ENCODE results near the gene SP3. TPM values are rescaled to one million over a fixed set of nuclear protein-coding genes. Genes with fewer than 3 reads are reported as not detected.

Gene SP3
- 77.4 TPM for total RNA-seq
- long read RNA-seq, full-length matches to known transcripts = 107 of 159 reads
- long read RNA-seq, partial matches to known transcripts = 31 of 159 reads
- long read RNA-seq, other reads (novel, unspliced or antisense) = 21 of 159 reads

DNA sequence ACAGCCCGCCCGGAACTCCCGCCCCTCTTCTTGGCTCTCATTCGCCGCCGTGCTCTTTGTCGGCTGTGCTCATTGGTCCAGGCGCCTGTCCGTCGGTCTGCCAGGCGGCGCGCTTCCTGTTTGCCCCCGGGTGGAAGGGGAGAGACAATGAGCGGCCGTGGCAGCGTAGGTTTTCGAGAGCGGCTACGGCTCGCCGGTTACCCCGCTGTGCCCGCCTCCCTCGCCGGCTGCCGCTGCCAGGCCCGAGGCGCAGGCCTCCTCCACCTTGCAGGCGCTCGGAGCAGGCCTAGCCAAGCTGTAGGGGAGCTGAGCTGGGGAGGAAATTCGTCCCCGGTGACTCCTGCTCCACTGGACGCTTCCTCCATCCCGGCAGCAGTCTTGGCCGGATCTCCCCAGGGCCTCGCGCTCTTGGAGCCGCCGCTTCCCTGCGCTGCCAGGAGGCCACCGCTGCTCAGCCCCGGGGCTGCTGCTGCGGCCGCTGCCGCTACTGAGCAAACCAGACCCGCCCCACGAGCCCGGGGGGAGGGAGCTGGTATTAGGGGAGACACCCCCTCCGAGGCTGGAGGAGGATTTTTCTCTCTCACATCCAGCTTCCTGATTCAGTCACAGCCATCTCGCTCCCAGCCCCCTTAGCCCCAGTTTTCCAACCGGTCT, at the start of gene SP3:
Gene SP3, minus strand, starts transcription at position 2 of the 654 bp plus-strand sequence. CDS start 202 bp downstream, outside the sequence.
- intact Hi-C loops (cut with DNase I) = no loop called here
- Histone ChIP-seq H3K36me3 (no peaks in the 10 kb centered on the region), H3K27ac (peak within 1 kb of the TSS; percentile 100), H3K4me3 (peak within 1 kb of the TSS; percentile 96), H3K4me1 (peaks cover 21% of the 10 kb centered on the region), H3K27me3 (no peaks in the 10 kb centered on the region), H3K9me3 (no peaks in the 10 kb centered on the region)
- TF ChIP-seq, protein P1, sequence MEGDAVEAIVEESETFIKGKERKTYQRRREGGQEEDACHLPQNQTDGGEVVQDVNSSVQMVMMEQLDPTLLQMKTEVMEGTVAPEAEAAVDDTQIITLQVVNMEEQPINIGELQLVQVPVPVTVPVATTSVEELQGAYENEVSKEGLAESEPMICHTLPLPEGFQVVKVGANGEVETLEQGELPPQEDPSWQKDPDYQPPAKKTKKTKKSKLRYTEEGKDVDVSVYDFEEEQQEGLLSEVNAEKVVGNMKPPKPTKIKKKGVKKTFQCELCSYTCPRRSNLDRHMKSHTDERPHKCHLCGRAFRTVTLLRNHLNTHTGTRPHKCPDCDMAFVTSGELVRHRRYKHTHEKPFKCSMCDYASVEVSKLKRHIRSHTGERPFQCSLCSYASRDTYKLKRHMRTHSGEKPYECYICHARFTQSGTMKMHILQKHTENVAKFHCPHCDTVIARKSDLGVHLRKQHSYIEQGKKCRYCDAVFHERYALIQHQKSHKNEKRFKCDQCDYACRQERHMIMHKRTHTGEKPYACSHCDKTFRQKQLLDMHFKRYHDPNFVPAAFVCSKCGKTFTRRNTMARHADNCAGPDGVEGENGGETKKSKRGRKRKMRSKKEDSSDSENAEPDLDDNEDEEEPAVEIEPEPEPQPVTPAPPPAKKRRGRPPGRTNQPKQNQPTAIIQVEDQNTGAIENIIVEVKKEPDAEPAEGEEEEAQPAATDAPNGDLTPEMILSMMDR (IDR thresholded peaks at IDR 0.05) = no peak
- DNase-seq (peak; percentile 99), ATAC-seq (peak; percentile 88)

DNA sequence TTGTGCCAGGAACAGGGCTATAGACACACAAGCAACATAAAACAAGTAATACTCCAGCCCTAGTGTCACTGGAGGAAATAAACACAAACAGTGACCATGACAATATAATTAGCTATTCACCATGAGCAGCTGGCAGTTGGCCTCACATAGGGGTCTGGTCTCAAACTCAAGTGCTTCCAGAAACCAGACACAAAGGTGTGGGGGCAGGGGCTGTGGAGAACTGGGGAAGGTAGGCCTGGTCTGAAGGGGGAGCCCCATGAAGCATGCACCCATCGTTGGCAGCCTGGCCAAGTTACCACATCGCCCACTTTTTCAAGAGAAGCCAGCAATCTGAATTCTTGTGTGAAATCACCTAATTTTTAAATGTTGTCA, 49.5 kb upstream of the SP3 start:
- Histone ChIP-seq H3K9me3 (no peaks in the 10 kb centered on the region), H3K4me1 (peaks cover 20% of the 10 kb centered on the region), H3K36me3 (no peaks in the 10 kb centered on the region), H3K27ac (no peak overlapping the region), H3K27me3 (no peaks in the 10 kb centered on the region), H3K4me3 (no peak overlapping the region)
- ATAC-seq (no peak), DNase-seq (no peak)
- intact Hi-C loops (cut with DNase I) = no loop called here
- TF ChIP-seq, protein P1 (IDR thresholded peaks at IDR 0.05) = no peak

DNA sequence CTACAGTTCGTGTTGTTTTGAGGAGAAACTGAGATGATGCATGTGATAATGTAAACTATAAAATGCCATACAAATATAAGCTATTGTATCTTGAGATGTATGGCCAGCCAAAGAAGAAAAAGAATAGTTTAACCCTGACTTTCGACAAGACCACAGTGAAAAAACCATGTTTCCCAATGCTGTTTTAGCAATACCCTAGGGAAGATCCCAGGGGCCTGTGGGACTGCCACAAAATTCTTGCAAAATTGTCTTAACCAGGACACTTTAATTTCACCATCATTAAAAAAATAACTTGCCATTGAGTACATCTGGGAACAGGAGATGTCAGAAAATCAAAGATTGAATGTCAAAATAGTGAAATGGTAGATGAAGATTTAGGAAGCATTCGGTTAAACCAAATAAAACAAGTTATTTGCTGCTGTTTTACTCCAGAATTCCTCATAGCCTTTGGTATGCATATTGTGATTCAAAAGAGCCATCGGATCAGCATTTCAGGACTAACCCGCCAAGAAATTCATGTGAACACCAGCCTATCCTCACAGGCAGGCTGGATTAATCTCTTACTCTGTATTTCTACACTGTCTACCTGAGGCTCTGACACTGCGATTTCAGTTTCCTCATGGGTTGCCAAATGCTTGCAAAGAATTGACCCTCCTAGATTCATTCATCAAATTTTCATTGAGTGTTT, 49.0 kb upstream of the SP3 start:
- peak overlapping the region; percentile 58 for H3K4me3 ChIP-seq
- H3K4me1 ChIP-seq = peaks cover 20% of the 10 kb centered on the region
- no peaks in the 10 kb centered on the region for H3K9me3 ChIP-seq
- H3K36me3 ChIP-seq = no peaks in the 10 kb centered on the region
- no peaks in the 10 kb centered on the region for H3K27me3 ChIP-seq
- intact Hi-C loops (cut with DNase I) = no loop called here
- TF ChIP-seq, protein P1 (IDR thresholded peaks at IDR 0.05) = no peak
- H3K27ac ChIP-seq = peak overlapping the region; percentile 90
- ATAC-seq = no peak
- no peak for DNase-seq

DNA sequence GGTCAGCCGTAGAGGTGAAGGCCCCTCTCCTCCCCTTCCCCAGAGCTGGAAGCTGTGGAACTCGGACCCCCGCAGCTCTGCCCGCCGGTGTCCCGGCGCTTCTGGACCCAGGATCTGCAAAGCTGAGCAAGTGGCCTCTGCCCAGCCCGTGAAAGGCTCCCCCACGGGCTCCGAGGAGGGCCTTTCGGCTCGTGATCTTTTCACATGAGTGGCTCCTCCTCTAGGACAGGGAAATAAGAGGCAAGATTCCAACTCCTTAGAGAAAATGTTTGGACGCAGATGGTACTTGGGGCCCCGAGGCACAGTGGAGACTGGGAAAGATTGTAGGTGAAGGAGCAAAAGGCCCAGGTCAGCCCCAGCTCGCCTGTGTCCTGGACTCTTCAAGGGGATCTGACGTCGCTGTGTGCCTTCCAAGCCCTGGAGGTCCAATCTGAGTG, 48.2 kb upstream of the SP3 start:
- intact Hi-C loops (cut with DNase I) = no loop called here

DNA sequence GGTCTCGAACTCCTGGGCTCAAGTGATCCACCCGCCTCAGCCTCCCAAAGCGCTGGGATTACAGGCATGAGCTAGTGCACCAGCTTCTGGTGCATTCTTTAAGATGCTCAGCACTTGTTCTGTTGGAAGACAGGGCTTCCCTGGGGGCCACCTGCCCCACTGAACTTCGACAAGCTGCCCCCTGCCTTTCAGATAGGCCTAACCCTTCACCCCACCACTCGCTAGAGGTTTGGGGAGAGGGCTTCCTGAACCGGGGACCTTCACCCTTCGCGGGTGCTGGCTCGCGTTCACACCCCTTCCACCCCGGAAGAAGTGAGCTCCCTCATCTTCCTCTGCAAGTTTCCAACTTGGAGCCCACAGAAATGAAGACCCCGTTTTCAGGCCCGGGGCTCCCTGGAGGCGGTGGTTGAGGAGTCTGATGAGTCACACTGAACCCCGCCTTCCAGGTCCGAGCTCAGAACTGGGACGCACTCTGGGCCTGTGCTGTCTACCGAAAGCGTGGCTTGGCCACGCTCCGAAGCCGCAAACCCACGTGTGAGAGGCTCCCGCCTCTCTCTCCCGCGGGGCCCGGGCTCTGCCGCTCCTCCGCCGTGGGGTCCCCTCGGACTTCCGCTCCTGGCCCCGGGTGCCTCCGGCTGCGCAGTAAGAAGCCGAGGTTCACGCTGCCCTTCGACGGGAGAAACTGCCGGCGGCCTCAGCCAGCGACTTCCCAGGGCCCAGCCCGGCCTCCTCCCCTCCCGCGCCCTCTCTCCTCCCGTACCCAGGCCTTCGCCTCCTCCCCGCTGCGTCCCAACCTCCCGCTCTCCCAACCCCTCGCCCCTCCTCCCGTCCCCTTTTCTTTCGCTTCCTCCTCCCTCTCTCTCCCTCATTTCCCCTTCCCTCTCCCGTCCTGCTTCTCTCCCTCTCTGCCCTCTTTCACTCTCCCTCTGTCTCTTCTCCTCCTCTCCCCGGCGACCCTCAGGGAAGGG, 47.5 kb upstream of the SP3 start:
- intact Hi-C loops (cut with DNase I) = no loop called here
- TF ChIP-seq, protein P1 (IDR thresholded peaks at IDR 0.05) = no peak
- peak overlapping the region; percentile 90 for H3K27ac ChIP-seq
- H3K4me3 ChIP-seq = peak overlapping the region; percentile 58
- H3K27me3 ChIP-seq = no peaks in the 10 kb centered on the region
- no peaks in the 10 kb centered on the region for H3K9me3 ChIP-seq
- DNase-seq (peak; percentile 85), ATAC-seq (peak; percentile 94)
- H3K36me3 ChIP-seq = no peaks in the 10 kb centered on the region
- peaks cover 20% of the 10 kb centered on the region for H3K4me1 ChIP-seq

More for the DNA sequence above, 48.2 kb upstream of the SP3 start:
- Histone ChIP-seq H3K9me3 (no peaks in the 10 kb centered on the region), H3K4me3 (peak overlapping the region; percentile 58), H3K36me3 (no peaks in the 10 kb centered on the region), H3K27ac (peak overlapping the region; percentile 90), H3K27me3 (no peaks in the 10 kb centered on the region), H3K4me1 (peaks cover 20% of the 10 kb centered on the region)
- ATAC-seq (peak; percentile 65), DNase-seq (peak; percentile 77)
- TF ChIP-seq, protein P1 (IDR thresholded peaks at IDR 0.05) = no peak
